Neural cell (in vitro differentiated cells): ENCODE data around the gene CARD19. TPM values are rescaled to one million over a fixed set of nuclear protein-coding genes. Genes with fewer than 3 reads are reported as not detected.

Experiments used
- H2AFZ ChIP-seq: fragments of 200-600, 300-800 bp; sonication (generic), shearing (Covaris generic); 2 replicates; pipeline ENCODE4 v1.6.0; 2014; ENCODE audit warnings: low read depth, mild to moderate bottlenecking, antibody characterized with exemption, low read length, moderate library complexity
- H3F3A ChIP-seq: fragments of 200-600 bp; shearing (Covaris generic); 2 replicates; pipeline ENCODE4 v1.6.1; 2016; ENCODE audit warnings: mild to moderate bottlenecking, moderate library complexity, mixed read lengths, antibody characterized with exemption, low read length; ENCODE audit not compliant: insufficient read depth, poor library complexity, severe bottlenecking
- H3K27ac ChIP-seq: fragments of 200-600, 300-800 bp; sonication (generic), shearing (Covaris generic); 2 replicates; pipeline ENCODE4 v1.5.1; 2014; ENCODE audit warnings: mild to moderate bottlenecking, low read length, moderate library complexity
- H3K27me3 ChIP-seq: fragments of 300-800, 200-600 bp; sonication (generic), shearing (Covaris generic); 2 replicates; pipeline ENCODE4 v1.6.0; 2014; ENCODE audit warnings: mild to moderate bottlenecking, low read depth, low read length, moderate library complexity; ENCODE audit not compliant: insufficient read depth
- H3K36me3 ChIP-seq: fragments of 300-800, 200-600 bp; sonication (generic), shearing (Covaris generic); 2 replicates; pipeline ENCODE4 v1.5.1; 2014; ENCODE audit warnings: mild to moderate bottlenecking, antibody characterized with exemption, low read length, moderate library complexity; ENCODE audit not compliant: insufficient read depth
- H3K4me2 ChIP-seq: fragments of 300-800, 200-600 bp; sonication (generic), shearing (Covaris generic); 2 replicates; pipeline ENCODE4 v1.6.0; 2014; ENCODE audit warnings: mild to moderate bottlenecking, low read length
- H3K4me3 ChIP-seq: fragments of 300-800, 200-600 bp; sonication (generic), shearing (Covaris generic); 2 replicates; pipeline ENCODE4 v1.5.1; 2014; ENCODE audit warnings: mild to moderate bottlenecking, low read length, moderate library complexity
- H3K79me2 ChIP-seq: fragments of 200-600 bp; shearing (Covaris generic); replicated peaks from 2 replicates; pipeline ENCODE4 v1.6.0; 2014; ENCODE audit warnings: mild to moderate bottlenecking, low read length, moderate library complexity; ENCODE audit not compliant: insufficient read depth
- H3K9ac ChIP-seq: fragments of 300-800, 200-600 bp; sonication (generic), shearing (Covaris generic); 2 replicates; pipeline ENCODE4 v1.6.1; 2016; ENCODE audit warnings: mild to moderate bottlenecking, low read length, mixed read lengths
- H3K9me2 ChIP-seq: fragments of 200-600 bp; shearing (Covaris generic); 2 replicates; pipeline ENCODE4 v1.6.1; 2016; ENCODE audit warnings: mild to moderate bottlenecking, low read length, mixed read lengths; ENCODE audit not compliant: insufficient read depth
- H3K9me3 ChIP-seq: fragments of 200-600, 300-800 bp; sonication (generic), shearing (Covaris generic); 2 replicates; pipeline ENCODE4 v1.6.1; 2016; ENCODE audit warnings: mild to moderate bottlenecking, mixed run types, low read length, moderate library complexity, mixed read lengths
- H4K20me1 ChIP-seq: fragments of 200-600 bp; shearing (Covaris generic); 2 replicates; pipeline ENCODE4 v1.6.1; 2016; ENCODE audit warnings: mild to moderate bottlenecking, mixed run types; ENCODE audit not compliant: insufficient read depth
- EP300 ChIP-seq: fragments of 450-650 bp; conservative IDR thresholded peaks from 2 replicates; pipeline ENCODE4 v1.6.1; 2014; ENCODE audit warnings: antibody characterized with exemption, mild to moderate bottlenecking, moderate library complexity; ENCODE audit not compliant: poor library complexity, severe bottlenecking
- EZH2 ChIP-seq: fragments of 200-600, 300-800 bp; shearing (Covaris generic), sonication (generic); IDR thresholded peaks from 2 replicates; pipeline ENCODE4 v1.6.1; 2014; ENCODE audit warnings: antibody characterized with exemption, low read length, borderline replicate concordance, mild to moderate bottlenecking; ENCODE audit not compliant: insufficient read depth, poor library complexity, severe bottlenecking
- MXI1 ChIP-seq: fragments of 450-650 bp; conservative IDR thresholded peaks from 2 replicates; pipeline ENCODE4 v1.6.1; 2014; ENCODE audit warnings: antibody characterized with exemption, mild to moderate bottlenecking; ENCODE audit not compliant: poor library complexity, severe bottlenecking
- POLR2AphosphoS5 ChIP-seq: IDR thresholded peaks from 2 replicates; pipeline ENCODE4 v1.6.1; 2012
- RAD21 ChIP-seq: fragments of 450-650 bp; conservative IDR thresholded peaks from 2 replicates; pipeline ENCODE4 v1.6.1; 2014; ENCODE audit warnings: antibody characterized with exemption, mild to moderate bottlenecking, moderate library complexity
- SMC3 ChIP-seq: fragments of 450-650 bp; conservative IDR thresholded peaks from 2 replicates; pipeline ENCODE4 v1.6.1; 2014; ENCODE audit warnings: antibody characterized with exemption, mild to moderate bottlenecking, moderate library complexity; ENCODE audit not compliant: poor library complexity
- TAF1 ChIP-seq: IDR thresholded peaks from 2 replicates; pipeline ENCODE4 v1.6.1; 2012; ENCODE audit warnings: low read depth
- polyA plus RNA-seq: library from polyadenylated mRNA; depleted of rRNA; stranded (reverse); fragments of >200 nt; gene quantifications from 2 replicates; pipeline ENCODE4 v1.2.3, GENCODE V29; 2014
- TF ChIP-seq, protein P1 (sequence below): fragments of 450-650 bp; IDR thresholded peaks from 2 replicates; pipeline ENCODE4 v1.5.1; 2014; ENCODE audit warnings: antibody characterized with exemption, mild to moderate bottlenecking, moderate library complexity; ENCODE audit not compliant: poor library complexity, severe bottlenecking
- TF ChIP-seq, protein P2 (sequence below): IDR thresholded peaks from 2 replicates; pipeline ENCODE4 v1.6.1; 2012; ENCODE audit warnings: borderline replicate concordance

CARD19 gene
- polyA plus RNA-seq, 1 donor from 2014 or later = 66.7 TPM

DNA sequence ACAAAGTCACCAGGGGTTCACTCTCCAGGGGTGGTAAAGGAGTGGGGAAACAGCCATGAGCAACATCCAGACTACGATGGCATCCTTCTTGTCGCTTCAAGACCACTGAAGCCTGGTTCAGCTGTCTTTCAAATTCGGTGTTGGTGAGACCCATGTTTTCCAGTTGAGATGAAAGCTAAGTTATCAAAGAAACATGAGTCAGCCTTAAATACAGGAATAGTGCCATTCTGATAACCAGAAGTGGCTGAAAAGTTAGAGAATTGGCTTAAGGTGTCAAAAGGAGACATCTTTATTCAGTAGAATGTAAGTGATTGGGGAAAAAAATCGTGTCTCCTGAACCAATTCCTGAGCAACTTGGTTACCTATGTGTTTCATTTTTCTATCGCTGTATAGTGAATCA is 7.0 kb upstream of the CARD19 start:
- H4K20me1 ChIP-seq = no peaks in the 10 kb centered on the region
- no peaks in the 10 kb centered on the region for H3K9me3 ChIP-seq
- no peak overlapping the region for H2AFZ ChIP-seq
- no peak overlapping the region for H3K27ac ChIP-seq
- no peak overlapping the region for H3K4me2 ChIP-seq
- no peaks in the 10 kb centered on the region for H3K27me3 ChIP-seq
- H3K4me3 ChIP-seq = no peak overlapping the region
- H3F3A ChIP-seq = no peaks in the 10 kb centered on the region
- no peak overlapping the region for H3K9ac ChIP-seq
- no peaks in the 10 kb centered on the region for H3K9me2 ChIP-seq
- H3K79me2 ChIP-seq = no peaks in the 10 kb centered on the region
- H3K36me3 ChIP-seq = no peaks in the 10 kb centered on the region
- no peak for TF ChIP-seq EZH2
- no peak for TF ChIP-seq POLR2AphosphoS5
- TF ChIP-seq, protein P1, sequence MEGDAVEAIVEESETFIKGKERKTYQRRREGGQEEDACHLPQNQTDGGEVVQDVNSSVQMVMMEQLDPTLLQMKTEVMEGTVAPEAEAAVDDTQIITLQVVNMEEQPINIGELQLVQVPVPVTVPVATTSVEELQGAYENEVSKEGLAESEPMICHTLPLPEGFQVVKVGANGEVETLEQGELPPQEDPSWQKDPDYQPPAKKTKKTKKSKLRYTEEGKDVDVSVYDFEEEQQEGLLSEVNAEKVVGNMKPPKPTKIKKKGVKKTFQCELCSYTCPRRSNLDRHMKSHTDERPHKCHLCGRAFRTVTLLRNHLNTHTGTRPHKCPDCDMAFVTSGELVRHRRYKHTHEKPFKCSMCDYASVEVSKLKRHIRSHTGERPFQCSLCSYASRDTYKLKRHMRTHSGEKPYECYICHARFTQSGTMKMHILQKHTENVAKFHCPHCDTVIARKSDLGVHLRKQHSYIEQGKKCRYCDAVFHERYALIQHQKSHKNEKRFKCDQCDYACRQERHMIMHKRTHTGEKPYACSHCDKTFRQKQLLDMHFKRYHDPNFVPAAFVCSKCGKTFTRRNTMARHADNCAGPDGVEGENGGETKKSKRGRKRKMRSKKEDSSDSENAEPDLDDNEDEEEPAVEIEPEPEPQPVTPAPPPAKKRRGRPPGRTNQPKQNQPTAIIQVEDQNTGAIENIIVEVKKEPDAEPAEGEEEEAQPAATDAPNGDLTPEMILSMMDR = no peak
- TF ChIP-seq EP300 = no peak
- no peak for TF ChIP-seq TAF1
- TF ChIP-seq SMC3 = no peak
- TF ChIP-seq RAD21 = no peak
- TF ChIP-seq, protein P2, sequence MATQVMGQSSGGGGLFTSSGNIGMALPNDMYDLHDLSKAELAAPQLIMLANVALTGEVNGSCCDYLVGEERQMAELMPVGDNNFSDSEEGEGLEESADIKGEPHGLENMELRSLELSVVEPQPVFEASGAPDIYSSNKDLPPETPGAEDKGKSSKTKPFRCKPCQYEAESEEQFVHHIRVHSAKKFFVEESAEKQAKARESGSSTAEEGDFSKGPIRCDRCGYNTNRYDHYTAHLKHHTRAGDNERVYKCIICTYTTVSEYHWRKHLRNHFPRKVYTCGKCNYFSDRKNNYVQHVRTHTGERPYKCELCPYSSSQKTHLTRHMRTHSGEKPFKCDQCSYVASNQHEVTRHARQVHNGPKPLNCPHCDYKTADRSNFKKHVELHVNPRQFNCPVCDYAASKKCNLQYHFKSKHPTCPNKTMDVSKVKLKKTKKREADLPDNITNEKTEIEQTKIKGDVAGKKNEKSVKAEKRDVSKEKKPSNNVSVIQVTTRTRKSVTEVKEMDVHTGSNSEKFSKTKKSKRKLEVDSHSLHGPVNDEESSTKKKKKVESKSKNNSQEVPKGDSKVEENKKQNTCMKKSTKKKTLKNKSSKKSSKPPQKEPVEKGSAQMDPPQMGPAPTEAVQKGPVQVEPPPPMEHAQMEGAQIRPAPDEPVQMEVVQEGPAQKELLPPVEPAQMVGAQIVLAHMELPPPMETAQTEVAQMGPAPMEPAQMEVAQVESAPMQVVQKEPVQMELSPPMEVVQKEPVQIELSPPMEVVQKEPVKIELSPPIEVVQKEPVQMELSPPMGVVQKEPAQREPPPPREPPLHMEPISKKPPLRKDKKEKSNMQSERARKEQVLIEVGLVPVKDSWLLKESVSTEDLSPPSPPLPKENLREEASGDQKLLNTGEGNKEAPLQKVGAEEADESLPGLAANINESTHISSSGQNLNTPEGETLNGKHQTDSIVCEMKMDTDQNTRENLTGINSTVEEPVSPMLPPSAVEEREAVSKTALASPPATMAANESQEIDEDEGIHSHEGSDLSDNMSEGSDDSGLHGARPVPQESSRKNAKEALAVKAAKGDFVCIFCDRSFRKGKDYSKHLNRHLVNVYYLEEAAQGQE = no peak
- TF ChIP-seq MXI1 = no peak

DNA sequence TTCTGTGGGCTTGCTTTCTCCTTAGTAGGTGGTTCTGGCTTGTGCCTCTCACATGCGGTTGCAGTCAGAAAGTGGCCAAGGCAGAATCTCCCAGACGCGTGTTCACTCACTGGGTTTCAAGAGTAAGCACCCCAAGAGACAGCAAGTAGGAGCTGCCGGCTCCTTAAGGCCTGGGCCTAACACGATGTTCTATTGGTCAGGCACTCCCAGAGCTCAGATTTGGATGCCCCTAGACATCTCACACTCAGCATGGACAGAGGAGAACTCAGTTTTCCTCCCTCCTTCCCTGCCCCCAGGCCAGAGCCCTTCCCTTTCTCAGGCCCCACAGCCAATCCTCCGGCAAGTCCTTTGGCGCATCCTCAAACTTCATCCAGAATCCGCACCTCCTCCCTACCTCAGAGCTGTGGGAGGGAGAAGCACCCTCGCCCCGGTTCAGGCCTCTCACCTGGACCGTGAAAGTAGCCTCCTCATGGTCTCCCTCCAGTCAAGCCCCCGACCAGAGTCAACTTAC is 6.5 kb upstream of the CARD19 start:
- no peaks in the 10 kb centered on the region for H3K9me3 ChIP-seq
- no peak overlapping the region for H3K4me2 ChIP-seq
- no peaks in the 10 kb centered on the region for H3K9me2 ChIP-seq
- H3F3A ChIP-seq = no peaks in the 10 kb centered on the region
- no peaks in the 10 kb centered on the region for H3K36me3 ChIP-seq
- H3K79me2 ChIP-seq = no peaks in the 10 kb centered on the region
- H2AFZ ChIP-seq = no peak overlapping the region
- TF ChIP-seq EP300 (no peak), EZH2 (no peak), MXI1 (no peak), RAD21 (no peak), SMC3 (no peak), TAF1 (no peak), POLR2AphosphoS5 (no peak)
- TF ChIP-seq, protein P2 = no peak
- TF ChIP-seq, protein P1 = no peak
- no peaks in the 10 kb centered on the region for H3K27me3 ChIP-seq
- H4K20me1 ChIP-seq = no peaks in the 10 kb centered on the region
- H3K27ac ChIP-seq = no peak overlapping the region
- H3K4me3 ChIP-seq = no peak overlapping the region
- H3K9ac ChIP-seq = no peak overlapping the region
